H9 (cell line): ENCODE measurements around the gene CLDN8. TPM values are rescaled to one million over a fixed set of nuclear protein-coding genes. Genes with fewer than 3 reads are reported as not detected.

Experiments used
- DNase-seq: peaks from one replicate; pipeline ENCODE4 v3.0.0-alpha.2; 2017
- H2AFZ ChIP-seq: one replicate; pipeline ENCODE4 v1.6.1; 2013; ENCODE audit warnings: mild to moderate bottlenecking, low read length, control low read depth, moderate library complexity
- H2AK5ac ChIP-seq: 2 replicates; pipeline ENCODE4 v1.6.1; 2013; ENCODE audit warnings: low read length, control low read depth, mixed read lengths; ENCODE audit not compliant: insufficient read length
- H2BK120ac ChIP-seq: one replicate; pipeline ENCODE4 v1.6.1; 2013; ENCODE audit warnings: low read depth, mild to moderate bottlenecking, low read length, control low read depth, inconsistent platforms; ENCODE audit not compliant: poor library complexity, severe bottlenecking
- H2BK12ac ChIP-seq: 2 replicates; pipeline ENCODE4 v1.6.1; 2013; ENCODE audit warnings: low read length, control low read depth, mixed read lengths, low read depth; ENCODE audit not compliant: insufficient read length
- H2BK15ac ChIP-seq: 2 replicates; pipeline ENCODE4 v1.6.1; 2013; ENCODE audit warnings: low read depth, low read length, control low read depth
- H2BK20ac ChIP-seq: one replicate; pipeline ENCODE4 v1.6.1; 2013; ENCODE audit warnings: low read depth, mild to moderate bottlenecking, low read length, control low read depth, inconsistent platforms; ENCODE audit not compliant: poor library complexity, severe bottlenecking
- H2BK5ac ChIP-seq: 2 replicates; pipeline ENCODE4 v1.6.1; 2013; ENCODE audit warnings: low read length, control low read depth, mixed read lengths; ENCODE audit not compliant: insufficient read length
- H3K14ac ChIP-seq: 2 replicates; pipeline ENCODE4 v1.6.1; 2013; ENCODE audit warnings: low read length, control low read depth; ENCODE audit not compliant: insufficient read depth
- H3K18ac ChIP-seq: 2 replicates; pipeline ENCODE4 v1.6.1; 2013; ENCODE audit warnings: low read depth, mild to moderate bottlenecking, mixed read lengths, low read length, control low read depth; ENCODE audit not compliant: insufficient read length
- H3K23ac ChIP-seq: 2 replicates; pipeline ENCODE4 v1.6.1; 2013; ENCODE audit warnings: low read length, control low read depth, mixed read lengths, low read depth; ENCODE audit not compliant: insufficient read length
- H3K23me2 ChIP-seq: 2 replicates; pipeline ENCODE4 v1.6.1; 2013; ENCODE audit warnings: low read depth, mild to moderate bottlenecking, mixed read lengths, low read length, control low read depth; ENCODE audit not compliant: insufficient read length, poor library complexity, severe bottlenecking
- H3K27ac ChIP-seq: 2 replicates; pipeline ENCODE4 v1.5.1; 2013; ENCODE audit warnings: low read length, control low read depth, mixed read lengths, low read depth; ENCODE audit not compliant: insufficient read length
- H3K27me3 ChIP-seq: 2 replicates; pipeline ENCODE4 v1.6.1; 2013; ENCODE audit warnings: low read length, control low read depth, inconsistent platforms; ENCODE audit not compliant: insufficient read depth
- H3K4ac ChIP-seq: 2 replicates; pipeline ENCODE4 v1.6.1; 2013; ENCODE audit warnings: low read depth, mild to moderate bottlenecking, control low read depth, inconsistent platforms, low read length, moderate library complexity
- H3K4me1 ChIP-seq: 2 replicates; pipeline ENCODE4 v1.6.1; 2013; ENCODE audit warnings: low read length, control low read depth, inconsistent platforms; ENCODE audit not compliant: insufficient read depth
- H3K4me2 ChIP-seq: 2 replicates; pipeline ENCODE4 v1.6.1; 2013; ENCODE audit warnings: low read length, control low read depth, mixed read lengths; ENCODE audit not compliant: insufficient read length, insufficient read depth
- H3K56ac ChIP-seq: 2 replicates; pipeline ENCODE4 v1.6.1; 2013; ENCODE audit warnings: low read depth, mild to moderate bottlenecking, mixed read lengths, low read length, control low read depth; ENCODE audit not compliant: insufficient read length
- H3K79me1 ChIP-seq: 2 replicates; pipeline ENCODE4 v1.6.1; 2013; ENCODE audit warnings: low read depth, mild to moderate bottlenecking, moderate library complexity, low read length, control low read depth, inconsistent platforms; ENCODE audit not compliant: insufficient read depth, poor library complexity, severe bottlenecking
- H3K79me2 ChIP-seq: 2 replicates; pipeline ENCODE4 v1.6.1; 2013; ENCODE audit warnings: low read length, control low read depth, inconsistent platforms; ENCODE audit not compliant: insufficient read depth
- H3K9ac ChIP-seq: 2 replicates; pipeline ENCODE4 v1.6.1; 2013; ENCODE audit warnings: low read length, control low read depth, mixed read lengths; ENCODE audit not compliant: insufficient read length; ENCODE audit errors: extremely low read depth
- H3K9me3 ChIP-seq: one replicate; pipeline ENCODE4 v1.6.1; 2013; ENCODE audit warnings: low read depth, low read length, inconsistent platforms; ENCODE audit not compliant: control insufficient read depth
- H3T11ph ChIP-seq: one replicate; pipeline ENCODE4 v1.6.1; 2013; ENCODE audit warnings: mild to moderate bottlenecking, low read length, control low read depth, inconsistent platforms
- H4K20me1 ChIP-seq: one replicate; pipeline ENCODE4 v1.6.1; 2013; ENCODE audit not compliant: control insufficient read depth, insufficient read length, insufficient read depth
- H4K5ac ChIP-seq: 2 replicates; pipeline ENCODE4 v1.6.1; 2013; ENCODE audit warnings: low read depth, mild to moderate bottlenecking, mixed read lengths, low read length, control low read depth; ENCODE audit not compliant: insufficient read length
- H4K8ac ChIP-seq: replicated peaks from 2 replicates; pipeline ENCODE4 v1.6.1; 2013; ENCODE audit warnings: low read length, control low read depth, mixed read lengths, low read depth; ENCODE audit not compliant: insufficient read length
- H4K91ac ChIP-seq: 2 replicates; pipeline ENCODE4 v1.6.1; 2013; ENCODE audit warnings: low read depth, mild to moderate bottlenecking, moderate library complexity, mixed read lengths, low read length, control low read depth; ENCODE audit not compliant: insufficient read length
- H3K27ac Mint-ChIP-seq, 3 experiments: 2 replicates in 2 of 3; 3 replicates in 1 of 3; pipeline ENCODE4 v1.8.0; 2020 to 2021; ENCODE audit warnings: mixed read lengths in 3 of 3, mild to moderate bottlenecking in 1 of 3, moderate library complexity in 1 of 3
- H3K27me3 Mint-ChIP-seq: 2 replicates; pipeline ENCODE4 v1.8.0; 2021; ENCODE audit warnings: low read depth, mild to moderate bottlenecking, moderate library complexity, mixed read lengths
- H3K36me3 Mint-ChIP-seq, 3 experiments: 2 replicates in 2 of 3; 3 replicates in 1 of 3; pipeline ENCODE4 v1.8.0; 2020 to 2021; ENCODE audit warnings: low read depth in 3 of 3, mixed read lengths in 3 of 3; ENCODE audit not compliant: insufficient read depth in 1 of 3
- H3K4me1 Mint-ChIP-seq, 2 experiments: 2 replicates each; pipeline ENCODE4 v1.8.0; 2020; ENCODE audit warnings: mixed read lengths in 2 of 2
- H3K4me3 Mint-ChIP-seq, 2 experiments: 2 replicates in 1 of 2; 3 replicates in 1 of 2; pipeline ENCODE4 v1.8.0; 2020 to 2021; ENCODE audit warnings: mild to moderate bottlenecking in 2 of 2, mixed read lengths in 2 of 2, moderate library complexity in 1 of 2
- H3K9me3 Mint-ChIP-seq, 2 experiments: 2 replicates in 1 of 2; 3 replicates in 1 of 2; pipeline ENCODE4 v1.8.0; 2020; ENCODE audit warnings: mild to moderate bottlenecking in 2 of 2, mixed read lengths in 2 of 2, moderate library complexity in 1 of 2
- WGBS: extraction: QIAGEN DNeasy Blood & Tissue Kit; methylation state at CpG from one replicate; pipeline ENCODE4 v1.1.7; 2013; ENCODE audit warnings: missing lambda C conversion rate, low lambda C conversion rate, mixed read lengths; ENCODE audit not compliant: insufficient read length; ENCODE audit errors: extremely low coverage; 5-methylcytosine and 5-hydroxymethylcytosine counted together
- total RNA-seq: library from RNA; stranded (reverse); gene quantifications from 2 replicates; pipeline ENCODE4 v1.2.1, GENCODE V29; 2021
- TF ChIP-seq, protein P1 (sequence below): fragments of 200-600 bp; sonication (generic); conservative IDR thresholded peaks from 3 replicates; pipeline ENCODE4 v1.8.0; 2021; ENCODE audit warnings: antibody characterized with exemption, mild to moderate bottlenecking

Gene CLDN8
- total RNA-seq, 1 experiment from 2014 or later, result not detected

GRCh38 chr21:30207252-30207579, 8.7 kb downstream of the CLDN8 start:
- Mint-ChIP-seq H3K9me3 (no peaks in the 10 kb centered on the region; a peak in 1 of 5 replicates), H3K36me3 (no peaks in the 10 kb centered on the region), H3K27me3 (no peaks in the 10 kb centered on the region; the same call in 1 of the 2 replicates), H3K27ac (0 out of 7 replicates have a peak overlapping the region, but pooled peaks of 1 of the 3 experiments have one; percentile 8), H3K4me3 (no peak overlapping the region), H3K4me1 (peaks cover 8 to 9% of the 10 kb centered on the region in 2 experiments)
- no peak overlapping the region for H2AFZ ChIP-seq
- no peaks in the 10 kb centered on the region for H3K27me3 ChIP-seq
- no peak overlapping the region for H3K4ac ChIP-seq
- no peak overlapping the region for H2AK5ac ChIP-seq
- H3K23me2 ChIP-seq, result no peaks in the 10 kb centered on the region
- no peaks in the 10 kb centered on the region for H3K79me1 ChIP-seq
- no peak overlapping the region for H4K8ac ChIP-seq
- no peak overlapping the region for H4K5ac ChIP-seq
- H3K4me2 ChIP-seq, result no peak overlapping the region
- H3K14ac ChIP-seq, result no peak overlapping the region
- no peak overlapping the region for H3K23ac ChIP-seq
- H2BK5ac ChIP-seq, result no peak overlapping the region
- DNase-seq, result no peak
- no peak overlapping the region for H2BK20ac ChIP-seq
- TF ChIP-seq, protein P1, sequence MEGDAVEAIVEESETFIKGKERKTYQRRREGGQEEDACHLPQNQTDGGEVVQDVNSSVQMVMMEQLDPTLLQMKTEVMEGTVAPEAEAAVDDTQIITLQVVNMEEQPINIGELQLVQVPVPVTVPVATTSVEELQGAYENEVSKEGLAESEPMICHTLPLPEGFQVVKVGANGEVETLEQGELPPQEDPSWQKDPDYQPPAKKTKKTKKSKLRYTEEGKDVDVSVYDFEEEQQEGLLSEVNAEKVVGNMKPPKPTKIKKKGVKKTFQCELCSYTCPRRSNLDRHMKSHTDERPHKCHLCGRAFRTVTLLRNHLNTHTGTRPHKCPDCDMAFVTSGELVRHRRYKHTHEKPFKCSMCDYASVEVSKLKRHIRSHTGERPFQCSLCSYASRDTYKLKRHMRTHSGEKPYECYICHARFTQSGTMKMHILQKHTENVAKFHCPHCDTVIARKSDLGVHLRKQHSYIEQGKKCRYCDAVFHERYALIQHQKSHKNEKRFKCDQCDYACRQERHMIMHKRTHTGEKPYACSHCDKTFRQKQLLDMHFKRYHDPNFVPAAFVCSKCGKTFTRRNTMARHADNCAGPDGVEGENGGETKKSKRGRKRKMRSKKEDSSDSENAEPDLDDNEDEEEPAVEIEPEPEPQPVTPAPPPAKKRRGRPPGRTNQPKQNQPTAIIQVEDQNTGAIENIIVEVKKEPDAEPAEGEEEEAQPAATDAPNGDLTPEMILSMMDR, result no peak
- no peaks in the 10 kb centered on the region; the same call in 1 of the 2 replicates for H3K4me1 ChIP-seq
- no peak overlapping the region for H3K9ac ChIP-seq
- no peak overlapping the region for H3T11ph ChIP-seq
- no peak overlapping the region for H2BK15ac ChIP-seq
- no peak overlapping the region for H2BK12ac ChIP-seq
- H4K20me1 ChIP-seq, result no peaks in the 10 kb centered on the region
- no peak overlapping the region for H4K91ac ChIP-seq
- no peak overlapping the region for H2BK120ac ChIP-seq
- no peak overlapping the region for H3K18ac ChIP-seq
- H3K27ac ChIP-seq, result no peak overlapping the region
- no peaks in the 10 kb centered on the region for H3K79me2 ChIP-seq
- no peak overlapping the region for H3K56ac ChIP-seq
- no CpG with 5 or more reads among the region's 1 CpG for WGBS
- no peaks in the 10 kb centered on the region for H3K9me3 ChIP-seq
